HG03439 (cell line): ENCODE measurements around the gene SPIB.
"Not testable (repeated sequence)": the region's sequence is repeated elsewhere in the genome, so short reads cannot be mapped to it uniquely, and the experiment has no call there.

Experiments
- ATAC-seq: cut with Tn5 transposase; IDR thresholded peaks from one replicate; pipeline ENCODE4 v1.9.1; 2021; ENCODE audit warnings: mild to moderate bottlenecking, moderate library complexity; ENCODE audit not compliant: unreplicated experiment

Gene SPIB

DNA sequence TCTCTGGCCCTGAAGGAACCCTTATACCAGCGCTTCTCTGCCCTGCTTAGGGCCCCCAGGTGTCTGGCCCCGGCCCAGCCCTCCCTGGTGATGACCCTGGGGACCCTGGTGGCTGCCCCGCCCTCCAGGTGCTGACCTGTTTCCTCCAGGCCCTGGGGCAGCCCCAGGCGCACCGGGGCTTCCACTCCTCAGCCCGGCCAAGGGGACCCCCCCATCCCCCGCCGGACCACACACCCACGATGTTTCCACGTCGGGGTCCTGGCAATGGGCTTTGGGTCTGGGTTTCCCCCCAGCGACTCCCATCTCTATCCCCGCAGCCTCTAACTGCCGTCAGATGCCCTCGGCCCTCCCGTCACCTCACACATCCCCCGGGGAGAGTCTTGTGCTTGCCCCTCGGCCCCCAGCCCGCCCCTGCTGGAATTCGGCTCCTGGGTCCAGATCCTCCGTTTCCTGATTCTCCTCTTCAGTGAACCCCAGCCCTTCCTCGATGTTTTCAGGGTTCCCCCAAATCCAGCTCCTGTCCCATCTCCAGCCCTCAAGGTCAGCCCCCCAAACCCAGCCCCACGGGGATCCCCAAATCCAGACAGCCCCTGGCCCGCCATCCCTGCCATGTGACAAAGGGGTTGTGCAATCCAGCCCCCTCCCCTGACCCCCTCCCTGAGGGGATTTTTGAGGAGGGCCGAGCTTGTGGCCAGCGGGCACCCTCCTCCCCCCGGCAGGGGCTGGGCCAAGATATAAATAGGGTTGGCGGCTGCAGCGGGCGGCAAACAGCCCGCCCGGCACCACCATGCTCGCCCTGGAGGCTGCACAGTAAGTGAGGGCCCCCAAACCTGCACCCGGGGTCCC is at the start of gene SPIB:
Gene SPIB, plus strand, starts transcription at position 763 of the 846 bp plus-strand sequence. Its CDS starts 25 bp downstream, at position 788.
- ATAC-seq: no peak

DNA sequence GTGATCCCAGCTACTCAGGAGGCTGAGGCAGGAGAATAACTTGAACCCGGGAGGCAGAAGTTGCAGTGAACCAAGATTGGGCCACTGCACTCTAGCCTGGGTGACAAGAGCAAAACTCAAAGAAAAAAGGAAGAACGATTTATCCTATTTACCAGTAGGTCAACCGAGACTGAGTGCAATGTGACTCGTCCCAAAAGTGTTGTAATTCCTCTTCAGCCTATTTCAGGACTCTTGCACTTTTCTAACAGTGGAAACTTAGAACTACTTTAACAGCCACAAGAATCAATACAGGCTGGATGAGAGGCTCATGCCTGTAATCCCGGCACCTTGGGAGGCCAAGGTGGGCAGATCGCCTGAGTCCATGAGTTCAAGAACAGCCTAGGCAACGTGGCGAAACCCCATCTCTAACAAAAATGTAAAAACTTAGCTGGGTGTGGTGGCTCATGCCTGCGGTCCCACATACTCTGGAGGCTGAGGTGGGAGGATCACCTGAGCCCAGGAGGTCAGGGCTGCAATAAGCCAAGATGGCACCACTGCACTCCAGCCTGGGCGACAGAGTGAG is 46.7 kb upstream of the SPIB start:
- ATAC-seq: no peak

DNA sequence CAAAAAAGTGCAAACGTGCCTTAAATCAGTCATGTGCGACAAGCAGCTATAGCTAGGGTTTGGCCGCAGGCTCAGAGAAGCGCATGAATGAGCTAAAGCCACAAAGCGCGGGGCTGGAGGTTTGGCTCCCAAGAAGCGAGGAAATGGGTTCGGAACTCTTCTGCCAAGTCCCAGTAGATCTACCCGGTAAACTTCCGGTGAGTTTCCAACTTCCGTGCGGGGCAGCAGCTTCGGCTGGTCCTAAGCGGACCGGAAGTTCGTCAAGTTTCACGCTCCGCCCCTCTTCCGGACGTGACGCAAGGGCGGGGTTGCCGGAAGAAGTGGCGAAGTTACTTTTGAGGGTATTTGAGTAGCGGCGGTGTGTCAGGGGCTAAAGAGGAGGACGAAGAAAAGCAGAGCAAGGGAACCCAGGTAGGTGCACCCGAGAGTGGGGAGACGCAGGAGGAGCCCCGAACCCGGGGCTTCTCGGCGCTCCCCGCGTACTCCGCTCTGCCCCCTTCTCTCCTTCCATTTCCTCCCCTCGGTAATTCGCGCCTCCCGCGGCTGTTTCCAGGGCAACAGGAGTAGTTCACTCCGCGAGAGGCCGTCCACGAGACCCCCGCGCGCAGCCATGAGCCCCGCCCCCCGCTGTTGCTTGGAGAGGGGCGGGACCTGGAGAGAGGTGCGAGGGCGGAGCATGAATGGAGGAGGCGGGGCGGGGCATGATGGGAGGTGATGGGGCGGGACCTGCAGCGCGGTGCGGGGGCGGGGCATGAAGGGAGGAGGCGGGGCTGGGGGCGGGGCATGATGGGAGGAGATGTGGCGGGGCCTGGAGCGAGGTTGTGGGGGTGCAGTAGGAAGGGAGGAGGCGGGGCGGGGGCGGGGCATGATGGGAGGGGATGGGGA is 42.3 kb upstream of the SPIB start, which contains the start of gene NR1H2:
Gene NR1H2, plus strand, starts transcription at position 292 of the 885 bp plus-strand sequence. CDS start 1,149 bp downstream, outside the sequence.
- peak; percentile 75 for ATAC-seq

DNA sequence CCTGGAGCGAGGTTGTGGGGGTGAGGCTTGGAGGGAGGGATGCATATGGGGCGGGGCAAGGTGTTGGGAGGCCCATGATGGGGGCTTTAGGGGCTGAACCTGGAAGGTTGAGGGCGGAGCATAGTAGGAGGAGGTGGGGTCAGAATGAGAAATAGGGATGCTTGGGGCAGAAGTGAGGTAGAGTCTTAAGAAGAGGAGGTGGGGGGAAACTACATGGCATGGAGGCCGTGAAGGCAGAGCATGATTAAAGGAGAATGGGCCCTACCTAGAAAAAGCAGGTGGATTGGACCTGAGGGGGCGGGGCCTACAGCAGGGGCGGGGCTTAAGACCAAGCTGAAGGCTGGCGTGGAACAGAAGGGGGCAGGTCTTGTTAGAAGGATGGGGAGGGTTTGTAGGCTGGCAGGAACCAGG is 41.7 kb upstream of the SPIB start:
- no peak for ATAC-seq

DNA sequence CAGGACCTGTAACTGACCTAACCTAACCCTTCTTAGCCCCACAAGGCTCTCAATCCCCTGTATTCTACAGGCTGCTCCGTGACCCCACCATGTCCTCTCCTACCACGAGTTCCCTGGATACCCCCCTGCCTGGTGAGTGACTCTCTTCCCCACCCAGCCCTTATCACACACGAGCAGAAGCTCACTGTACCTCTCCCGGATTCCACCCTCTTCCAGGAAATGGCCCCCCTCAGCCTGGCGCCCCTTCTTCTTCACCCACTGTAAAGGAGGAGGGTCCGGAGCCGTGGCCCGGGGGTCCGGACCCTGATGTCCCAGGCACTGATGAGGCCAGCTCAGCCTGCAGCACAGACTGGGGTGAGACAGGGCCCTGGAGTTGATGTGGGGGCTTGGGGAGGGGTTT is 41.2 kb upstream of the SPIB start:
- no peak for ATAC-seq

DNA sequence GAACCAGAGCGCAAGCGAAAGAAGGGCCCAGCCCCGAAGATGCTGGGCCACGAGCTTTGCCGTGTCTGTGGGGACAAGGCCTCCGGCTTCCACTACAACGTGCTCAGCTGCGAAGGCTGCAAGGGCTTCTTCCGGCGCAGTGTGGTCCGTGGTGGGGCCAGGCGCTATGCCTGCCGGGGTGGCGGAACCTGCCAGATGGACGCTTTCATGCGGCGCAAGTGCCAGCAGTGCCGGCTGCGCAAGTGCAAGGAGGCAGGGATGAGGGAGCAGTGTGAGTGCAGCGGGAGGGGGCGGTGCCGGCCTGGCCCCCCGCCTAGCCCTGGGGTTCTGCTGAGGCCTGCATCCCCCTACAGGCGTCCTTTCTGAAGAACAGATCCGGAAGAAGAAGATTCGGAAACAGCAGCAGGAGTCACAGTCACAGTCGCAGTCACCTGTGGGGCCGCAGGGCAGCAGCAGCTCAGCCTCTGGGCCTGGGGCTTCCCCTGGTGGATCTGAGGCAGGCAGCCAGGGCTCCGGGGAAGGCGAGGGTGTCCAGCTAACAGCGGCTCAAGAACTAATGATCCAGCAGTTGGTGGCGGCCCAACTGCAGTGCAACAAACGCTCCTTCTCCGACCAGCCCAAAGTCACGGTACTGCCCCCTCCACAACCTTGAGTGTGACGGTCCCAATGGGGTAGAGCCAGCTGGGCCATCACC is 40.4 kb upstream of the SPIB start:
- no peak for ATAC-seq

DNA sequence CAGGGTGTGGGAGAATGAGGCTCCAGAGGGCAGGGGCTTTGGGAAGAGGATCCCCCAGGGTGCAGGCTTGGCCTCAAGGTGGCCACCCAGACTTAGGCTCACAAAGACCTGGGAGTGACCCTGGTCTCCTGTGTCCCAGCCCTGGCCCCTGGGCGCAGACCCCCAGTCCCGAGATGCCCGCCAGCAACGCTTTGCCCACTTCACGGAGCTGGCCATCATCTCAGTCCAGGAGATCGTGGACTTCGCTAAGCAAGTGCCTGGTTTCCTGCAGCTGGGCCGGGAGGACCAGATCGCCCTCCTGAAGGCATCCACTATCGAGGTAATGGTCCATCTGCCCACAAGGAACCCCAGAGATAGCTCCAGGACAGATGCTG is 39.9 kb upstream of the SPIB start:
- no peak for ATAC-seq

DNA sequence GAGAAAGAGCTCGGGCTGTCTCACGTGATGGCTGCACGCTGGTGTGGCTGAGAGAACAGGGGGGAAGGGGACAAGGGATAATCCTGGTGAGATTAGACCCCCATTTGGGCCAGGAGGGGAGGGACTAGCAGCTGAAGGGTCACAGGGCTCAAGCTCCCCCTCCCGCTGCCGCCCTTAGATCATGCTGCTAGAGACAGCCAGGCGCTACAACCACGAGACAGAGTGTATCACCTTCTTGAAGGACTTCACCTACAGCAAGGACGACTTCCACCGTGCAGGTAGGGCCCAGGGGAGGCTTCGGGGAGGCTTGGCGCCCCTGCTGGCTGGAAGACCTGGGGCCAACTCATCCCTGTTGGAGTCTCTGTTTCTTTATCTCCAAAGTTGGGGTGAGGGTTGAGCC is 39.1 kb upstream of the SPIB start:
- no peak for ATAC-seq

DNA sequence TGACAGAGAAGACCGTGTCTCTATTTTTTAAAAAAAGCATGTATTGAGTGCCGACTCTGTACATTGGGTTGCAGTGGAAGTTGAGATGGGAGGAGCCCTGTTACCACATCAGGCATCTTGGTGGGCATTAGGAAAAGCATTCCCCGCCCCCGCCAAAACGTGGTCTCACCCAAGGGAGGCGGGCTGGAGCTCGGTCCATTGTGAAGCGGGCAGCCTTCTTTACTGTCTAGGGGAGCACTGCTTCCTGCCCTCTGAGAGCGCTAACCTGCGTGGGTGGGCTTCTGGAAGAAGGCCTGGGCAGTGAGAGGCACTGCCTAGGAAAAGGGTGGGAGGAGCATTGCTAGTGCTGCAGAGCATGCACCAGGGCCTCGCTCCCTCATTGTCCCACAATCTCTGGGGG is 38.6 kb upstream of the SPIB start:
- ATAC-seq: no peak

DNA sequence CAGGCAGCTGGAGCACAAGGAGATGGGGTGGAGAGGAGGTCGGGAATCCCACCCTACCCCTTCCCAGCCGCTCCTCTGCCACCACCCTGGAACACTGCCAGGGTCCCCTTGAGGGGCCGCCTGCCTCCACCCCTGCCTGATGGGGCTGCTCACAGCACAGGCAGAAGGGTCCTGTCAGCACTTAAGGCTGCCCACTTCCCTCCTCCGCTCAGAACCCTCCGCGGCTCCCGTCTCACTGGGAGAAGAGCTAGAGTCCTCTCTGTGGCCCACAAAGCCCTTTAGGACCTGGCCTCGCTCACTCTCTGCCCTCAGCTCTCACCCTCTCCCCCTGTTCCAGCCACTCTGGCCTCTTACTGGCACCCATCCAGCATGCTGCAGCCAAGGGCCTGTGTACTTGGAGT is 38.0 kb upstream of the SPIB start:
- ATAC-seq: no peak

DNA sequence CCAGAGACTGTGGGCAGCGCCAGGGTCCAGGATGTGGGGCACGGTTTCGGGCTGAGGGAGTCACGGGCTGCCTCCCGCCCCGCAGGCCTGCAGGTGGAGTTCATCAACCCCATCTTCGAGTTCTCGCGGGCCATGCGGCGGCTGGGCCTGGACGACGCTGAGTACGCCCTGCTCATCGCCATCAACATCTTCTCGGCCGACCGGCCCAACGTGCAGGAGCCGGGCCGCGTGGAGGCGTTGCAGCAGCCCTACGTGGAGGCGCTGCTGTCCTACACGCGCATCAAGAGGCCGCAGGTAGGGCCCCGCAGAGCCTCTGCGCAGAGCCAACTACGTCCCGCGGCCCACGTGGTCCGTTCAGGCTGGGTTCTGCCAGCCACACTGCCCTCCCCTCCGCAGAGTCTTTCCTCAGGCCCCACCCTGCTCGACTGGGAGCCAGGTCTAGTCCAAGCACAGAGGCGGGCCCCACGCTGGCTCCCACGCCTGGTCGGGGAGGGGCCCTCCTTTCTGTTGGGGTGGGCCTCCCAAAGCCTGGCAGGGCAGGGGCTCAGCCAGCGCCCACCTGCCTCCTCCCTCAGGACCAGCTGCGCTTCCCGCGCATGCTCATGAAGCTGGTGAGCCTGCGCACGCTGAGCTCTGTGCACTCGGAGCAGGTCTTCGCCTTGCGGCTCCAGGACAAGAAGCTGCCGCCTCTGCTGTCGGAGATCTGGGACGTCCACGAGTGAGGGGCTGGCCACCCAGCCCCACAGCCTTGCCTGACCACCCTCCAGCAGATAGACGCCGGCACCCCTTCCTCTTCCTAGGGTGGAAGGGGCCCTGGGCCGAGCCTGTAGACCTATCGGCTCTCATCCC is 36.6 kb upstream of the SPIB start:
- ATAC-seq: no peak

DNA sequence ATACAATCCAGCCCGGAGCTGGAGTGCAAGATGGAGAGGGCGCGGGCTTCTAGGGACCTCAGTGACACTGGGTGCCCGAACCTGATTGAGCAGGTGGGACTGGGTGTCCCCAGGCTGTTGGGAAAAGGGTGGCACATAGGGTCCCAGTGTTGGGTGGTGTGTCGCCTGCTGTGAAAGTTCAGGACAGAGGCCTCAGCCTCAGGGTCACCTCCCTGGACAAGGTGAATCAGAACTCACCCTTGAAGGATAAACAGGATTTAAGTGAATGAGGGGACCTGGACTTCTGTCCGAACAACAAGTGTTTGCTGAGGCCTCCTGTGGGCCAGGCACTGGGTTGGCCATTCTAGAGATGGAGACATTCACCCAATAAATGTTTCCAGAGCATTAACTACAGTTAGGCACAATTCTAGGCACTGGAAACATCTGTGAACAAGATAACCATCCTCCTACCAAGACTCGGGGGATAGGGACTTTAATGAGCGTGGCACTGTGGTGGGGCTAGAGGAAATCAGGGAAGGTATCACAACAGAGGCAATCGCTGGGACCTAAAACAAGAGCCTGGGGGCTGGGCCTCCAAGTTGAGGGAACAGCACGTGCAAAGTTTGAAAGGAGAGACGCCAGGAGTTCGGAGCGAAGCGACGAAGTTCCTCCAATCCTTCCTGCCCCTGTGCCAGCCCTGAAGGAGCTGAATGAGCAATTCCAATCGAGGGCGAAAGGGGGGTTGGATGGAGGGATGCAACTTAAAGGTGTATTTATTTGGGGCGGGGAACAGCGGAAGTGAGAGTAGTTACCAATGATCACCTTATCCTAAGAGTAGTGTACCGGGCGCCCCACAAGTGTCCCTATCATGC is 35.5 kb upstream of the SPIB start:
- no peak for ATAC-seq

DNA sequence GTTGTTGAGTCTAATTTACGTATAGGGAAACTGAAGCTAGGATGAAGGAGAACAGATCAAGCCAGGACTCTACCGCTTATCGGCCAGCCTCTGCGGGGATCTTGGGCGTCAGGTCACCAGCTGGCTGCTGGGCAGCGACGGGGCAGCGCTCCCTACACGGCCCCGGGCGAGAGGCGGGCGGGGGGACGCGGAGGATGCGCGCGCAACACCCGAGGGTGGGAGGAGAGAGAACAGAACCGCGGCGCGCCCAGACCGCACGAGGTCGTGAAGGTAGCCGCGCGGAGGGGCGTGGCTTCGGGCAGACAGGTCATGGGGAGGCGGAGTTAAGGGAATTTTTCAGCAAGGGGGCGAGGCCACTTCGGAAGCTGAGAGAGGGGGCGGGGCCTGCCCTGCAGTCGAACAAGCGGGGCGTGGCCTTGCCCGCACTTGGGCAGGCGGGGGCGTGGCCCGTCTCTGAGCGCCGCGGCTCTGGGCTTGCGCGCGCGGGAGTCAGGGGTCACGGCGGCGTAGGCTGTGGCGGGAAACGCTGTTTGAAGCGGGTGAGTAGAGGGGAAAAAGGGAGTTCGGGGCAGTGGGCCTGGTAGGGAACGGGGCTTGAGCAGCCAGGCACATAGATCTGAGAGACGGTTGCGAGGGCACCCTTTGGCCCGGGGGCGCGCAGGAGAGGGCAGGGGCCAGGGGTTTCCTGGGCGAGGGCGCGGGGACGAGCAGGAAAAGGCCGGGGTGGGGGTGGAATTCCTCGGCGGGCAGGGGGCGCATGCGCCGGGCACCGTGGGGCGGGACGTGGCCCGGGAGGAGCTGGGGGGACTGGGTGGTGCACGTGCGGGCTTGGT is 34.7 kb upstream of the SPIB start, which contains the start of gene POLD1:
Gene POLD1, plus strand, starts transcription at position 496 of the 833 bp plus-strand sequence. CDS start 14,505 bp downstream, outside the sequence.
- ATAC-seq: peak; percentile 79

DNA sequence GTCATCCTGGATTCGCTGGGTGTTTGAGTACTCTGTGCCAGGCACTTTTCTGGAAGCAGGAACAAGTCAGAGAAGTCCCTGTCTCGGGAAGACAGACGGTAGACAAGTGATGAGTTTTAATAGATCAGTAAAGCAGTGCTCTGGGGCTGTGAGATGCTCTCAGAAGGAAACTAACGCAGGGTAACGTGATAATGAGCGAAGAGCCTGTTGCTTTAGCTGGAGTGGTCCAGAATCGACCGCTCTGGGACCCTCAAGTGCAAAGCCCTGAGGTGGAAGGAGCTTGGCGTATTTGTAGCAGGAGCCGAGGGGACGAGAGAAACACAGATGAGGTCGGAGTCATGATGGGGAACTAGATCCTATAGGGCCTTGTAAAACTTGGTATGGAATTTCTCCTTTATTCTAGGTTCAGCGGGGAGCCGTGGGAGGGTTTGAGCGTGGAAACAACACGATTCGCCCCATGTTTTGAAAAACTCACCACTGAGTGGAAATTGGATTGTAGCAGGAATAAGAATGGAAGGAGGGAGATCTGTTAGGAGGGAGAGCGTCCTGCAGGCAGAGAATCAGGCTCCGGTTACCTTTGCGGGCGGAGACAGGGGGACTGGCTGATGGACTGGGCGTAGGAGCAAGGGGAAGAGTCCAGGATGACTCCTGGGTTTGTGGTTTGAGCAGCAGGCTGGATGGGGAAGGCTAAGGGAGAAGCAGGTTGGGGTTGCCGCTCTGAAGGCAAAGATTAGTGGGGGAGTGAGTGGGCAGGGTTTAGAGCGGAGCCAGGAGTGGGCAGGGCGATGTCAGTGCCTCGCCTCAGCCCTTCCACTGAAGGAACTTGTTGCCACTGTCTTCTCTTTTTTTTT is 33.8 kb upstream of the SPIB start:
- no peak for ATAC-seq

DNA sequence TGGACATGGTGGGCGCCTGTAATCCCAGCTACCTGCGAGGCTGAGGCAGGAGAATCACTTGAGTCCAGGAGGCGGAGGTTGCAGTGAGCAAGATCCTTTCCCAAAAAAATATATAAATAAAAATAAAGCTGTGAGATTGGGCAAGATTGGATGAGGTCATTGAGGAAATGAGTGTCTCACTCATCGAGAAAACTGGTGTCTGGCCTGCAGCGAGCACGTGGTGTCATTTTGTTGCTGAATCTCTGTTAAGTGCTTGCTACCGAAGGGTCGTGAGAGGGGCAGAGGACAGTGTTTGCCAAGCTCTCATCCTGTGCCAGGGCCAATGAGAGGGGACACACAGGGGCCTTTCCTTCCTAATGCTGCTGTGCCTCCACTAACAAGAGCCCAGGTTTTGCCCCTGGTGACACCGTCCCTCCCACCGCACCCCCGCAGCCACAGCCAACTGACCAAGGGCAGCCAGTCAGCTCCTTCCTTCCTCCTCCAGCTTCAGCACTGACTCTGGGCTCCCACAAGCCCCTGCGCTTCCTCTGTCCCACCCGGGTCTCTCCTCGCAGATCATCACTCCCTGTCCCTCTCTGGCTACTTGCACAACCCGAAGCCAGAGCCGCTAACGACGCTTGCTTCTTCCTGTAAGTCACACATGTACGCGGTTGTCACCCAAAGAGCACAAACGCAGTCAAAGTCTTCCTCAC is 31.4 kb upstream of the SPIB start:
- ATAC-seq: no peak

DNA sequence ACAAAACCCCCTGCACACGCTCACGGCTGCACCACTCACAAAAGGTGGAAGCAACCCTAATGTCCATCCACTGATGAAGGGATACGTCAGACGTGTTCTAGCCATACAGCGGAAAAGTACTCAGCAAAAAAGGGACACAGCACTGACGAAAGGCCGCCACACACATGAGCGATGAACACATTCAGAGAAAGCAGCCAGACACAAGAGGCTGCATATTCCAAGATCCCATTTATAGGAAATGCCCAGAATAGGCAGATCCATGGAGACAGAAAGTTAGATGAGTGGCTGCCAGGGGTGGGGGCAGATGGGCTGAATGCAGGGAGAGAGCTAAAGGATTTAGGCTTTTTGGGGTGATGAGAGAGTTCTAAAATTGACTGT is 30.9 kb upstream of the SPIB start:
- ATAC-seq: no peak

DNA sequence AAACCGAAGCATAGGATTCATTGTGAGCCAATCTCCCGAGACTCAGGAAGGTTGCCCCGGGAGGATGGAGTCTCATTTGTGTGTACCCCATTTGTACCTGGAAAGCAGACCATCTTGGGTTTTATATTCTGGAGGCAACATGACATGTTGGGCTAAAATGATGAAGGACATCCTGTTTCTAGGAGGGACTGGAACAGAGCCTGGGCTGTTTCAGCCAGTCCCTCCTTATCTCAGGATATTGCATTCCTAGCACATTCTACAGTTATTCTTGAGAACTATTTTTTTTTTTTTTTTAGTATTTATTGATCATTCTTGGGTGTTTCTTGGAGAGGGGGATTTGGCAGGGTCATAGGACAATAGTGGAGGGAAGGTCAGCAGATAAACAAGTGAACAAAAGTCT is 28.4 kb upstream of the SPIB start:
- ATAC-seq: not testable (repeated sequence)
